Mammary epithelial cell (primary cell): ENCODE data around the gene DNPH1.

Source experiments
- CTCF ChIP-seq, 2 donors: IDR thresholded peaks in 1 of 2; conservative IDR thresholded peaks in 1 of 2; 2 replicates each; pipeline ENCODE4 v1.5.1; 2011 to 2012; ENCODE audit warnings: inconsistent platforms in 2 of 2, low read length in 2 of 2, mild to moderate bottlenecking in 2 of 2, control low read depth in 1 of 2, low read depth in 1 of 2; ENCODE audit not compliant: insufficient read depth in 1 of 2; ENCODE audit errors: extremely low read depth in 1 of 2
- EZH2 ChIP-seq: IDR thresholded peaks from 2 replicates; pipeline ENCODE4 v1.6.1; 2012; ENCODE audit warnings: low read length, inconsistent platforms, borderline replicate concordance

GRCh38 chr6:43207286-43207685, 22.0 kb downstream of the DNPH1 start:
- TF ChIP-seq CTCF (conservative IDR thresholded peaks at IDR 0.05 in 1 of 2, IDR thresholded peaks at IDR 0.05 in 1 of 2; ENCODE audit: extremely low read depth in 1 of 2, insufficient read depth in 1 of 2, low read depth in 1 of 2, low read length in 2 of 2) (no peak), EZH2 (no peak)
